Measurements from ENCODE around the gene BEAN1.

BEAN1 gene

DNA sequence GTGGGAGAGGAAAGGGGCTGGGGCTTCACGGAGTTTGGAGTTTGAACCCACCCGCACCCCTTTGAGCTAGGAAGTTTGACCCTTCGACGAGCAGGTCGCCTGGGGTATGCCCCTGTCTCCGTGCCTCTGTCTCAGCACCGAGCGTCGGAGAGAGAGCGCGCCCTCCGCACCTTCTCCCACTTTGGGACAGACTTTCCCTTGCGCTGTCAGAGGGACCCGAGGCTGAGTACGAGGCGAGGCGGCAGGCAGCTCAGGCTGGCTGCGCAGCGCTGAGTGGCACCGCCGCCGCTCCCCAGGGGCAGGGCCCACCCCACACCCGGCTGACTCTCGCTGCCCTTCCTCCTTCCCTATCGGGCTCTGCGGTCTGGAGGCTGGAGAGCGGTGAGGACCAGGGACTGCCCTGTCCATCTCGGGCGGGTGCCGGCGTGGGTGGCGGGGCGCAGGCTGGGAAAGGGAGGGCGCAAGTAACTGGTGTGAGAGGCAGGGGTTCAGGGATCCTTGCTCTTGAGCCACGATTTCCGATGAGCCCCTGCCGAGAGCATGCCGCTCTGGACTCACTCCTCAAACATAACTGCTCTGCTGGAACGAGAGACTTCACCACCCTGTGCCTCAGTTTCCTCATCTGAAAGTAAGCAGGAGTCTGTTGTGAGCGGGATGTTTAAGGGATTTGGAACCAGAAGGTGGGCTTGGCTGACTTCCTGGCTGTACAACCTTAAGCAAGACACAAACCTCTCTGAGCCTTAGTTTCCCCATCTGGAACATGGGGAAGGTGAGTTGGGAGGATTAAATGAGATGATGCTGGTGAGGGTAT lies 981 bp downstream of the BEAN1 start:
- DNase-seq, result no peak
- H4K8ac ChIP-seq (ENCODE audit: low read depth, low read length), result no peak overlapping the region
- H3K23ac ChIP-seq (ENCODE audit: low read length), result no peak overlapping the region
- H2BK120ac ChIP-seq (ENCODE audit: low read depth, low read length), result no peak overlapping the region
- no peaks in the 10 kb centered on the region for H3K4me1 ChIP-seq (ENCODE audit: control insufficient read depth, low read depth, low read length)
- no peak overlapping the region for H3K9ac ChIP-seq (ENCODE audit: low read length)
- H3K27ac ChIP-seq (ENCODE audit: low read depth, low read length), result no peak overlapping the region
- WGBS (ENCODE audit: extremely low coverage, insufficient coverage, low lambda C conversion rate), result no CpG with 5 or more reads among the region's 40 CpGs
- H2BK5ac ChIP-seq (ENCODE audit: low read length), result no peak overlapping the region
- no peaks in the 10 kb centered on the region for H3K79me1 ChIP-seq (ENCODE audit: low read length)
- H3K36me3 ChIP-seq (ENCODE audit: control insufficient read depth, insufficient read depth, low read length), result no peaks in the 10 kb centered on the region
- H3K4me3 ChIP-seq (ENCODE audit: low read length), result no peak overlapping the region
- H3K4ac ChIP-seq (ENCODE audit: low read depth, low read length), result no peak overlapping the region
- H3K56ac ChIP-seq (ENCODE audit: low read length), result no peak overlapping the region
- H3K79me2 ChIP-seq (ENCODE audit: control insufficient read depth, insufficient read depth, low read length), result no peaks in the 10 kb centered on the region
- peaks cover 42% of the 10 kb centered on the region for H3K27me3 ChIP-seq (ENCODE audit: insufficient read depth, low read length, poor library complexity)
- no peak overlapping the region for H3K18ac ChIP-seq (ENCODE audit: low read length)
- H2AK5ac ChIP-seq (ENCODE audit: low read length), result no peak overlapping the region
- no peak overlapping the region for H2BK15ac ChIP-seq (replicated peaks; ENCODE audit: low read depth)
- H3K4me2 ChIP-seq (ENCODE audit: low read length), result peak overlapping the region; percentile 60
- H4K5ac ChIP-seq (ENCODE audit: low read length), result no peak overlapping the region

DNA sequence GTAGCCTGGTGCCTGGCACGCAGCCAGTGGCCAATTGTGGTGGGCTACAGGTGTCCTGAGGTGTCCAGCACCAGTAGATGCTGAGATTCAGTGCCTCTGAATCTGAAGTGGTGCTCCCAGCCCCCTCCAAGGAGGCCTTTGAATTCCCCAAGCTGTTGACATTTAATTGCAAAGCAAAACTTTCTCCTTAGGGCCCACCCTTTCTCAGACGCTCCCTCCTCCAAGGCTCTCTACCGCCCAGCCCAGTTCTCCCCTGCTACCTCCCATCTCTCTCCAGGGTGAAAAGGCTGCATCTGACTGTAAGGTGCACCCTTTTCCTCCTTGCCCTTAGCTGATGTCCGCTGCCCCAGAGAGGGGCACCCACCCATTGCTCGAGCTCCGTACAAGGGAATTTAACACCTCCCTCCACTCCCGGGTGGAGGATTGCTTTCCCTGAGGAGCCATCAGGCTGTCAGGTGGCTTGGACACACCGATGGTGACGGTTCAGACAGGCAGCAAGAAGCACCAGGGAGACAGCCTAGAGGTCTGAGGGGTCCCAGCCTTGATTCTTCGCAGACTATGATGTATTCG lies 1.7 kb downstream of the BEAN1 start:
- H3K4me1 ChIP-seq (ENCODE audit: control insufficient read depth, low read depth, low read length), result peaks cover 2% of the 10 kb centered on the region
- no CpG with 5 or more reads among the region's 11 CpGs for WGBS (ENCODE audit: extremely low coverage, insufficient coverage, low lambda C conversion rate)
- no peak overlapping the region for H4K8ac ChIP-seq (ENCODE audit: low read depth, low read length)
- no peaks in the 10 kb centered on the region for H3K79me1 ChIP-seq (ENCODE audit: low read length)
- H3K9ac ChIP-seq (ENCODE audit: low read length), result no peak overlapping the region
- H3K4ac ChIP-seq (ENCODE audit: low read depth, low read length), result no peak overlapping the region
- H3K27me3 ChIP-seq (ENCODE audit: insufficient read depth, low read length, poor library complexity), result peaks cover 42% of the 10 kb centered on the region
- no peak overlapping the region for H3K27ac ChIP-seq (ENCODE audit: low read depth, low read length)
- no peak overlapping the region for H2BK15ac ChIP-seq (replicated peaks; ENCODE audit: low read depth)
- H3K18ac ChIP-seq (ENCODE audit: low read length), result no peak overlapping the region
- H2BK120ac ChIP-seq (ENCODE audit: low read depth, low read length), result no peak overlapping the region
- no peak overlapping the region for H3K23ac ChIP-seq (ENCODE audit: low read length)
- no peak overlapping the region for H3K56ac ChIP-seq (ENCODE audit: low read length)
- H3K4me2 ChIP-seq (ENCODE audit: low read length), result no peak overlapping the region
- H2BK5ac ChIP-seq (ENCODE audit: low read length), result no peak overlapping the region
- H4K5ac ChIP-seq (ENCODE audit: low read length), result no peak overlapping the region
- no peak overlapping the region for H3K4me3 ChIP-seq (ENCODE audit: low read length)
- no peaks in the 10 kb centered on the region for H3K79me2 ChIP-seq (ENCODE audit: control insufficient read depth, insufficient read depth, low read length)
- H3K36me3 ChIP-seq (ENCODE audit: control insufficient read depth, insufficient read depth, low read length), result no peaks in the 10 kb centered on the region
- DNase-seq, result no peak
- H2AK5ac ChIP-seq (ENCODE audit: low read length), result no peak overlapping the region

DNA sequence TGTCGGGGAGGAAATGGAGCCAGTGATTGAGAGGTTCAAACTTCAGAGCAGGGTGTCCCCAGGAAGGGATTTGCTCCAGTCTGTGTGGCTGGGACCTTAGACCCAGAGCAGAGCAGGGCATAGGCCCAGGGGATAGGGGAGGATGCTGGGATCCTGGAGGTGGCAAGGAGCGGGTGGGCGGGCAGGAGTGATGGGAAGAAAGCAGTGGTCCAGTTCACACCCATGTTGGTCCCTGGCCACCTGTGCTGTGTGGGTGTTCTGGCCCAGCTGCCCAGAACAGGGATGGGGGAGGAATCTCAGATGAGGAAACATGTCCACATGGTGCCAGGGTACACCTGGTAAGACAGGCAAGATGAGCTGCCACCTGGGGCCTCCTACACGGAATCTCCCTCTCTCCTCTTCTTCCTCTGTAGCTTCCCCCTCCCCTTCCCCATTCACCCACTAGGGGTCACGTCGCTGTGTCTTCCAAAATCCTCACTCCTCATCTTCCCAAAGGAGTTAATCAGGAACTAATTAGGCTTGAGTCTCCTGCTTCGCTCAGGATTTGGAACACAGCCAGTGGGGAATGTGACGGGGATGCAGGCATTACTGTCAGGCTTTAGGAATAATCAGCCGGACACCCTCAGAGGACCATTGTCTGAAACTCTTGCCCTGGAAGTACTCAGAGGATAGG lies 2.3 kb downstream of the BEAN1 start:
- Histone ChIP-seq H3K27ac (ENCODE audit: low read depth, low read length) (no peak overlapping the region), H3K18ac (ENCODE audit: low read length) (no peak overlapping the region), H3K4me1 (ENCODE audit: control insufficient read depth, low read depth, low read length) (peaks cover 2% of the 10 kb centered on the region), H4K5ac (ENCODE audit: low read length) (no peak overlapping the region), H3K36me3 (ENCODE audit: control insufficient read depth, insufficient read depth, low read length) (no peaks in the 10 kb centered on the region), H2BK120ac (ENCODE audit: low read depth, low read length) (no peak overlapping the region), H3K23ac (ENCODE audit: low read length) (no peak overlapping the region), H2BK5ac (ENCODE audit: low read length) (no peak overlapping the region), H3K4me3 (ENCODE audit: low read length) (no peak overlapping the region), H3K4me2 (ENCODE audit: low read length) (no peak overlapping the region), H4K8ac (ENCODE audit: low read depth, low read length) (no peak overlapping the region), H2AK5ac (ENCODE audit: low read length) (no peak overlapping the region), H3K9ac (ENCODE audit: low read length) (no peak overlapping the region), H3K79me1 (ENCODE audit: low read length) (no peaks in the 10 kb centered on the region), H3K27me3 (ENCODE audit: insufficient read depth, low read length, poor library complexity) (peaks cover 42% of the 10 kb centered on the region), H2BK15ac (replicated peaks; ENCODE audit: low read depth) (no peak overlapping the region), H3K56ac (ENCODE audit: low read length) (no peak overlapping the region), H3K4ac (ENCODE audit: low read depth, low read length) (no peak overlapping the region), H3K79me2 (ENCODE audit: control insufficient read depth, insufficient read depth, low read length) (no peaks in the 10 kb centered on the region)
- WGBS (ENCODE audit: extremely low coverage, insufficient coverage, low lambda C conversion rate), result no CpG with 5 or more reads among the region's 9 CpGs
- no peak for DNase-seq

DNA sequence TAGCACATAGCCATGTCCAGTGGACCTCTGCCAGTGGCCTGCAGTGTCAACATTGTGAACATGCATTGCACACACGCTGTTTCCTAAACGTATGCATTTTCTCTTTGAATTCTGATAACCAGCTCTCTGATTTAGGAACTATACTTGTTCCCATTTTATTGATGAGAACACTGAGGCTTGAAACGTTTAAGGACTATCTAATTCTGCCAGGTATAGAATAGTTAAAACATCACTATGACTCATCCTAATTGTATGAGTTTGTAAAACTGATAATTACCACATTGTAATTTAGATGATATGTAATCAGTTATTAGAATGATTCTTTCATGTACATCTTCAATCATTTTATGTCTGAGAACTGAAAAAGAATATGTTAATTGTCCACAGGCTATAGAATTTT lies 3.1 kb downstream of the BEAN1 start:
- H3K4me3 ChIP-seq (ENCODE audit: low read length), result no peak overlapping the region
- no peak overlapping the region for H2AK5ac ChIP-seq (ENCODE audit: low read length)
- no peak overlapping the region for H3K4me2 ChIP-seq (ENCODE audit: low read length)
- no peak overlapping the region for H3K27ac ChIP-seq (ENCODE audit: low read depth, low read length)
- DNase-seq, result no peak
- H3K9ac ChIP-seq (ENCODE audit: low read length), result no peak overlapping the region
- no peak overlapping the region for H2BK5ac ChIP-seq (ENCODE audit: low read length)
- no peak overlapping the region for H4K5ac ChIP-seq (ENCODE audit: low read length)
- H2BK120ac ChIP-seq (ENCODE audit: low read depth, low read length), result no peak overlapping the region
- no peak overlapping the region for H2BK15ac ChIP-seq (replicated peaks; ENCODE audit: low read depth)
- no peak overlapping the region for H3K56ac ChIP-seq (ENCODE audit: low read length)
- no peak overlapping the region for H4K8ac ChIP-seq (ENCODE audit: low read depth, low read length)
- peaks cover 3% of the 10 kb centered on the region for H3K4me1 ChIP-seq (ENCODE audit: control insufficient read depth, low read depth, low read length)
- no CpG with 5 or more reads among the region's 3 CpGs for WGBS (ENCODE audit: extremely low coverage, insufficient coverage, low lambda C conversion rate)
- peaks cover 35% of the 10 kb centered on the region for H3K27me3 ChIP-seq (ENCODE audit: insufficient read depth, low read length, poor library complexity)
- H3K79me1 ChIP-seq (ENCODE audit: low read length), result no peaks in the 10 kb centered on the region
- no peak overlapping the region for H3K18ac ChIP-seq (ENCODE audit: low read length)
- H3K4ac ChIP-seq (ENCODE audit: low read depth, low read length), result no peak overlapping the region
- H3K79me2 ChIP-seq (ENCODE audit: control insufficient read depth, insufficient read depth, low read length), result no peaks in the 10 kb centered on the region
- no peak overlapping the region for H3K23ac ChIP-seq (ENCODE audit: low read length)
- no peaks in the 10 kb centered on the region for H3K36me3 ChIP-seq (ENCODE audit: control insufficient read depth, insufficient read depth, low read length)

DNA sequence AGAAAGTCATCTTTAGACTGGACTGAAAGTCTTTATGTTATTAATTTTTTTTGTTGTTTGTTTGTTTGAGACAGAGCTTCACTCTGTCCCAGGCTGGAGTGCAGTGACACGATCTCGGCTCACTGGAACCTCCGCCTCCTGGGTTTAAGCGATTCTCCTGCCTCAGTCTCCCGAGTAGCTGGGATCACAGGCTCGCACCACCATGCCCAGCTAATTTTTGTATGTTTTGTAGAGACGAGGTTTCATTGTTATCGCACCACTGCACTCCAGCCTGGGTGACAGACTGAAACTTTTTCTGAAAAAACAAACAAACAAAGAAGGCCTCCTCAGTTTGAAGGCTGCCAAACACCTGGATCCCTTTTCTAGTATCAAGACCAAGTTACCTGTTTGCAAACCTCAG lies 4.7 kb downstream of the BEAN1 start:
- no peak for DNase-seq
- Histone ChIP-seq H2BK120ac (ENCODE audit: low read depth, low read length) (no peak overlapping the region), H4K8ac (ENCODE audit: low read depth, low read length) (no peak overlapping the region), H3K56ac (ENCODE audit: low read length) (no peak overlapping the region), H4K5ac (ENCODE audit: low read length) (no peak overlapping the region), H3K23ac (ENCODE audit: low read length) (no peak overlapping the region), H3K4me1 (ENCODE audit: control insufficient read depth, low read depth, low read length) (peaks cover 3% of the 10 kb centered on the region), H2BK5ac (ENCODE audit: low read length) (no peak overlapping the region), H3K9ac (ENCODE audit: low read length) (no peak overlapping the region), H2AK5ac (ENCODE audit: low read length) (no peak overlapping the region), H3K27me3 (ENCODE audit: insufficient read depth, low read length, poor library complexity) (peaks cover 22% of the 10 kb centered on the region), H3K4ac (ENCODE audit: low read depth, low read length) (no peak overlapping the region), H3K4me2 (ENCODE audit: low read length) (no peak overlapping the region), H2BK15ac (replicated peaks; ENCODE audit: low read depth) (no peak overlapping the region), H3K4me3 (ENCODE audit: low read length) (no peak overlapping the region), H3K79me1 (ENCODE audit: low read length) (no peaks in the 10 kb centered on the region), H3K79me2 (ENCODE audit: control insufficient read depth, insufficient read depth, low read length) (no peaks in the 10 kb centered on the region), H3K27ac (ENCODE audit: low read depth, low read length) (no peak overlapping the region), H3K36me3 (ENCODE audit: control insufficient read depth, insufficient read depth, low read length) (no peaks in the 10 kb centered on the region), H3K18ac (ENCODE audit: low read length) (no peak overlapping the region)
- WGBS (ENCODE audit: extremely low coverage, insufficient coverage, low lambda C conversion rate), result no CpG with 5 or more reads among the region's 8 CpGs

All from mesendoderm (in vitro differentiated cells).